MV-4-11 (cell line): ENCODE data around the gene CTIF.

Experiments
- DNase-seq: peaks from one replicate; lab custom pipeline; 2025; lab: John Stamatoyannopoulos, UW

CTIF gene

DNA sequence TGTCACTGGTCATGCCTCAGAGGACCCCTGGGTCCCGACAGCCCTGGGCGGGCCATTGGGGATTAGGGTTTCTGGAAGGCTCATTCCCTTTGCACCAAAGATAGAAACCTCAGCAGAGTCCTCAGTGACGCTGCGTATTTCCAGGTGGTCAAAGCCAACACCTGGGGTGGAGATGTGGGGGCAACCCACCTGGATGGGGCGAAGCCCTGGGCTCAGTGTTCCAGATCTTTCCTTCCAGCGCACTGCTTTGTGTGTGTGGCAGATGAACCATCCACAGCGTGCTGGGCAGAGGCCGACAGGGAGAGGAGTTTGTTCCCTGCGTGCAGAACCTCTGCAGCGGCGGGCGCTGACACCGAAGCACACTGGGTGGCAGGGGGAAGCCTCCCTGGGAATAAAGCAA, 143.9 kb downstream of the CTIF start:
- DNase-seq = no peak

GRCh38 chr18:48683197-48683596, 144.4 kb downstream of the CTIF start:
- DNase-seq = no peak

GRCh38 chr18:48683661-48684060, 144.8 kb downstream of the CTIF start:
- DNase-seq = no peak

DNA sequence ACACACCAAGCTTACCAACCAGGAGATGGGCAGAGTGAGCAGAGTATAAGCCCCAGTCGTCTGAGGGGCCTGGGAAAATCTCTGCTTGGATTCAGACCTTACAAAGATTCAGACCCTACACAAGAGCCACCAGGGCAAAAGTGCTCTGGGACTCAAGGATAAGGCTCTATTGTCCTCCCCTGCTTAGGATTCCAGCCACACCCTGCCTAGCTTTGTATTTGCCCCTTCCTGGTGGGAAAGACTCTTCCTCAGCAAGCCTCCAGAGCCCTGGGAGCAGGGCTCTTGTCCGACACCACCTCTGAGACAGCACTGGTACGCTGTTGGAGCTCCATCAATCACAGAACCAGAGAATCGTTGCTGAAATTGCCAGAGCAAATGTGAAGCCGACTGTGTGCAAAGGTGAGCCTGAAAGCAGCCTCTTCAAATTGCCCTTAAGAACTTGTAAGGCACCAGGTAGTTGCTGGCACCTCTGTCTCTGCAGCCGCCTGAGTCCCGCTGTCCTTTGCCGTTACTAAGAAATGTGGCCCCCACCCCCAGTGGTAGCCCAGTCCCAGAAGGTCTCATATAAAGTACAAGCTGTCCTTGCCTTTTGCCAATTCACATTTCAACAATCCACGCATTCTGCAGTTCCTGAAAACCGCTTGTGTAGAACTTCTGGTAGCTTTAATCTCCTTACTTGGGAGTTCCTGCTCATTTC, 148.7 kb downstream of the CTIF start:
- no peak for DNase-seq

GRCh38 chr18:48688961-48689360, 150.1 kb downstream of the CTIF start:
- peak; percentile 66 for DNase-seq

DNA sequence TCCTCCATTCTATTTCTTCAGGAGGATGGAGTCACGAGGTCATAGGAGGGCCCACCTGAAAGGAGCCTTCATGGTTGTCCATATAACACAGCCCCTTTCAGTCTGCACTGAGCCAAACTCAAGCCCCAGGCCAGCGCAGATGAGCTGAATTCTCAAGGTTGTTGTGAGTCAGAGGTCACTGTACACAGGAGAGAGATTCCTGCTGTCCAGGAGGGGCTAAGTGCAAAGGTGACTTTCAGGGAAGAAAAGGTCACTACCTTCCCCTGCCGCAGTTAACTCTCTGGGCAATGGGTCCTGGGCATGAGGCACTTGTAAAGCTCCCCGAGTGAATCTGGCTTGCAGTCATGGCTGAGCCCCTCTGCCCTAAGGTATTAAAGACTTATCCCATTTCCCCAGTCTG, 150.7 kb downstream of the CTIF start:
- no peak for DNase-seq

DNA sequence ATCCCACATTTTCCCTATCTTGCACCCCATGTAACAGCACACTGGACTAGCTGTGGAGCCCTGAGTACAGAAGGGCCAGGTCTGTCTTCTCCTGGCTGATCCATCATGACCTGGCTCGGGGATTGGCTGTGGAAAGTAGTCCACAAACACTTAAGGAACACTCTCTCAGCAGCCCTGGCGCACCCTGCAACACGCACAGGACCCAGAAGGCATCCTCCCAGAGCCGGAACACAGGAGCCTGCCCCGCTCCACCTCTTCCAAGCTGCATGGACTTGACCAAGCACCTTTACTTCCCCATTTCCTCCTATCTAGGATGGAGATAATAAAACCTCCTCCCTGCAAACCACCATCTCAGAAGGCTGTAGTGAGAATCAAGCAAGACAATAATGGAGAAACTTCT, 151.7 kb downstream of the CTIF start:
- DNase-seq = no peak

- no peak for DNase-seq
Observed at GRCh38 chr18:48693006-48693405, 154.2 kb downstream of the CTIF start.

DNA sequence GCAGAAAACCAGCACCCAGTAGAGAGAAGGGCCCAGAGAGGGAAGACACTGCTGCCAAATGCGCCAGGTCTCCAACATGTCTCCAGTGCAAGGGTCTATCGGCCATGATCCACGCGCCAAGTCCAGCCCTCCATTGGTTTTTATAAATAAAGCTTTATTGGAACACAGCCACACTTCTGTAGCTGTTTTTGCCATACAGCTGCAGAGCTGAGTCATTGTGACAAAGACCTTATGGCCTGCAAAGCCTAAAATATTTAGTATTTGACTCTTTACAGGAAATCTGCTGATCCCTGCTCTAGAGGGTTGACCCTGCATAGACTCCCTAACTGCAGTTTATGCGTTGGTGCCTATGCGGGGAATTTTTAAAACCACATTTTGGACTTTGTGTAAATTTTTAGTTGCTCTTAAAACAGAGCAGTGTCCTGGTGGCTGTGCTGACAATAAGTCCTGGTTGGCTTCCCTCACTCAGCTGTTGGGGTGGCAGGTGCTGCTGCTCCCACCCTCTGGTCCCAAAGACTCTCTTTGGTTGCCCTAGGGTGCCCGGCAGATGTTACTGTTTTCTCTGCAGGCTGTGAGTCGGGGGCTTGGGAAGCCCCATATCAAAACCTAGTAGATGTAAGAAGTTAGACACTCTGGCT, 154.9 kb downstream of the CTIF start:
- peak; percentile 75 for DNase-seq

GRCh38 chr18:48694295-48694694, 155.5 kb downstream of the CTIF start:
- no peak for DNase-seq

DNA sequence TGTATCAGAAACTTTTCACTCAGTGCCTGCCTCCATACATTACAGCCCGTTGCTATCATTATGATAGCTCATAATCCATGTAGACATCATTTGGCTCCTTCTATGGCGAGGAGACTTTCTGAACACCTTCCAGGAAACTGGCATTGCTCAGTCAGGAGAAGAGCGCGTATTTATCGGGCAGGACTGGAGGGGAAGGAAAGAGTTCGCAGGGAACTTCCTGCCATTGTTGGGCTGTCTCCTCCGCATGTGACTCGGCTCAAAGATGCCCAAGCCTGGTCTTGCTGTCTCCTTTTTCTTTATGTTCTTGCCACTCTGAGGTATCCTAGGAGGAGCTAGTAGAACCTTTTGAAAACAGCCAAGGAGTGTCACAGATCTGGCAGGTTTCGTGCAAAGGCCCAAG, 156.8 kb downstream of the CTIF start:
- DNase-seq = no peak

DNA sequence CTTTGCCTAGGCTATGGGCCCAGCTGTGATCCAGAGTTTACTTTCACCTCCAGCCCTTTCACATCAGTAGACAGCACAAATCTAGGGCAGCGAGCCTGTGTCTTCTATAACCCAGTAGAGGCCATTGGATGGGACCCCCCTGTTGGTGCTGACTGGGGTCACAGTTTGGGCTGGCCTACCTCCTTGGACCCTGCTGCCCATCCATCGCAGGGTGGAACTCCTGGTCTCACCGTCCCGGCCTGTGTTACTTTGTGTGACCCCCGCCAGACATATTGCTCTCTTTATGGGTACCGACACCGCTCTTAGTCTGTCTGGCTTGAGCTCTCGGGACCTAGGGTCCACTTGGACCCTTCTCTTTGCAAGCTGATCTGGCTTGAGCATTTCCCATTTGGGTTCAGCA, 157.4 kb downstream of the CTIF start:
- DNase-seq = no peak

GRCh38 chr18:48697441-48697840, 158.6 kb downstream of the CTIF start:
- DNase-seq = no peak

DNA sequence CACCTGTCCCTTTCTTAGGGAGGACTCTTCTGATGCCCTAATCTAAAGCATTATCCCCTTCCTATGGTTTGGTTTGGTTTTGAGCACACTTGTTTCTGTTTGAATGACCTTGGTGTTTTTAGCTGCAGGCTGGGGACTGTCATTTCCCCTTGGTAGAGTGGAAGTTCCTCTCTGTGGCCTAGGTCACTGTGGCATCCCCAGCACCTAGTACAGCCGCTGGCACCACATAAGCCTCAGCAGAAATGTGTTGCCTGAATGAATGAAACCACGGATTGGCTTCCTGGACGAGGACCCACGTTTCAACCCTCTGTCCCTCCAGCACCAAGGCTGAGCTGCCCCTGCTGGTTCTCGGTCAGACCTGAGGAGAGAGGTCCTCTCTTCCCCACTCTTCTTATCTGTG, 159.9 kb downstream of the CTIF start:
- DNase-seq = peak; percentile 81

- no peak for DNase-seq
Observed at GRCh38 chr18:48699761-48700160, 160.9 kb downstream of the CTIF start.

DNA sequence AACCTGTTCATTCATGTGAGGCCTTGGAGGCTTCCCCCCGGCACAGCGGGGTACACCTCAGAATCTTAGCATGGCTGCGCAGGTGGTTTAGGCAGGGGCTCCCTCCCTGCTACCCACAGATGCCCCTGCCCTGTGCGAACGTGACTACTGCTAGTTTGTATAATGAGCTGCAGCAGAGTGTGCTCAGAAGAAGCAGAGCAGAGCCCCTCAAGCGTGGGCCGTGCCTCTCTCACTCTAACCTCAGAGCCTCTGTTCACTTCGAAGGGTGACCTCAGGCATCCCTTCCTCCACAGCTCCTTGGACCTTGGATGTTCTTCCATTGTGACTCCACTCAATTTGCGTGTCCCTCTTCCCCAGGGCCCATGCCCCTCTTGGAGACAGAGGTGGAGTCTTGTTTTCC, 161.6 kb downstream of the CTIF start:
- DNase-seq = no peak

DNA sequence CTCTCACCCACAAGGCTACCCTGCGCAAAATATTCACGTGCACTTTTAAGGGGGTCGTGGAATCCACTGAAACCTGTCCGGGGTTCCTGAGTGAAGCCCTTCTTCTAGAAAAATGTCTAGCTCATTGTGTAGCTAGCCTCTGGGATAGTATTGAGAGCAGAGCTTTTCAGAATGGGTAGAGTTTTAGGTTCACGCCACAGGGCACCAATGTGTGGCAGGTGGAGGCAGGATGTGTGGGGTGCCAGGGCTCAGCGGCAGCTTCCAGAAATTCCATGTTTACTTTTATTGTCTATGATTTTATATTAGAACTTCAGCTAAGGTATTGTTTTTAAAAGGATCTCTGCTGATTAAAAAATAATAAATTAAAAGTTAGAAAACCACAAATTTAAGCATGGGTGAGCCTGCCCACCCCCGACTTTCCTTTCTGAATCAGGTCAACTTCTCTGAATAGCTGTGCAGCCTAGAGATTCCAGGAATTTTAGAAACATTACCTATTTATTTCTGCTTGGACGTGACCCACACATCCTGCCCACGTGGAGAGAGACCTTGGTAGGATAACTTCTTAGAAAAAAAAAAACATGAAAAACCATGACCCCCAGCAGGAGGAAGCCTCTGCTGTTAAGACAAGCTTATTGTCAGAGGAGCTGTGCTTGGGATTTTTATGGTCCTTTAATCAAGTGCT, 163.7 kb downstream of the CTIF start:
- no peak for DNase-seq

DNA sequence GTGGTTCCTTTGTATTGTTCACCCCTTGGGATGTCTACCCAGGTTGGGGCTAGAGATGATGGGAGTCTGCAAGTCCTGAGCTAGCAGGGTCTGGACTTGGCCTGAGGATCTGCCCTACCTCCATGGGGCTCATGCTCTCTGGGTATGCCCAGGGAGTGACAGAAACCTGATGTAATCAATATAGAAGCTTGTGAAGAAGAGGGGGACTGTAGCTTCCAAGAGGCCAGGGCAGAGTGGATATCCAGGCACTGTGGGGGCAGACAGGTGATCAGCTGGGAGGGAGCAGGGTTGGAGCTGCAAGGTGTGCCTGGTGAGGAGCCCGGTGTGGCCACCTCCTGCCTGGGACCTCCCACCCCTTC, 164.2 kb downstream of the CTIF start:
- DNase-seq = no peak

- DNase-seq = no peak
Observed at GRCh38 chr18:48703418-48703817, 164.6 kb downstream of the CTIF start.

DNA sequence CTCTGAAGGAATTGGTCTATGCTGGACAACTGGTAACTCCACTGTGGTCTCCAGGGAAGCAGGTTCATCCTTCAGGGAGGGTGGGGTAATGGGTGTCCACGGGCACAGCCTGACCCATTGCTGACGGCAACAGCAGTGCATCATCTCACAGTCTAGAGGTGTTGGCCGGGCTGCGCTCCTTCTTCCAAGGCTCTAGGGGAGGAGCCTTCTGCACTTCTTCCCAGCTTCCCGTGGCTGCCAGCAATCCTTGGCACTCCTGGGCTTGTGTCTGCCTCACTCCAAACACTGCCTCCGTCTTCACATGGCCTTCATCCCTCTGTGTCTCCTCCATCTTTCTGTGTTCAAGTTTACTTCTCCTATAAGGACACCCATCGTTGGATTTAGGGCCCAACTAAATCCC, 166.2 kb downstream of the CTIF start:
- no peak for DNase-seq

DNA sequence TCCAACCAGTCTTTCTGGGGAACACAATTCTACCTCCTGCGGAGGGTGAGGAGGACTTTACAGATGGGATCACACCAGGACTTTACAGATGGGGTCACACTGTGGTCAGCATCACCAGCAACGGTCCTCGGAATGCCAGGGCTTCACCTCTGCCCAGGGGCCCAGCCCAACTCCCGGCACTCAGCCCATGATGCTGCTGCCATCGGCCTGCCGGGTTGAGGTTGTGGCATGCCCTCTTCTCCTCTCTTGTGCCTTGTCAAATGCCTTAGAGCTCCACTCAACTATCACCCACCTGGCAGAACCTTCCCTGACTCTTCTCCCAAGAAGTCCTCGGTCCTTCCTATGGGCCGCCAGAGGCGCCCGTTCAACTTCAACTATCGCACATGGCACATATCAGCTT, 166.7 kb downstream of the CTIF start:
- no peak for DNase-seq

GRCh38 chr18:48706731-48707130, 167.9 kb downstream of the CTIF start:
- DNase-seq = peak; percentile 27

- peak; percentile 51 for DNase-seq
Observed at GRCh38 chr18:48707636-48708296, 168.9 kb downstream of the CTIF start.
